PFSK-1 (cell line): ENCODE measurements around the gene MBNL1.

ENCODE experiments used
- POLR2AphosphoS5 ChIP-seq: IDR thresholded peaks from 2 replicates; pipeline ENCODE4 v1.6.1; 2012; ENCODE audit warnings: low read depth, mild to moderate bottlenecking, control low read depth, low read length, moderate library complexity
- REST ChIP-seq, 2 experiments: IDR thresholded peaks; 2 replicates each; pipeline versions ENCODE4 v1.6.1 to v1.8.0; 2011 to 2012; ENCODE audit warnings: low read depth in 2 of 2, low read length in 2 of 2, control low read depth in 1 of 2, inconsistent platforms in 1 of 2, mild to moderate bottlenecking in 1 of 2, moderate library complexity in 1 of 2; ENCODE audit not compliant: insufficient read depth in 1 of 2
- SIN3A ChIP-seq: IDR thresholded peaks from 2 replicates; pipeline ENCODE4 v1.6.1; 2012; ENCODE audit warnings: mild to moderate bottlenecking, low read length, moderate library complexity, borderline replicate concordance; ENCODE audit not compliant: insufficient read depth
- TAF1 ChIP-seq: IDR thresholded peaks from 2 replicates; pipeline ENCODE4 v1.6.1; 2012; ENCODE audit warnings: low read length, control low read depth, borderline replicate concordance; ENCODE audit not compliant: insufficient read depth

- TF ChIP-seq POLR2AphosphoS5 (no peak), REST (IDR thresholded peaks at IDR 0.05; ENCODE audit: insufficient read depth in 1 of 2, low read depth in 2 of 2, low read length in 2 of 2) (no peak), SIN3A (no peak), TAF1 (no peak)
Observed at GRCh38 chr3:152330559-152330958, 61.8 kb downstream of the MBNL1 start.
